Tibial artery (tissue), 4 donors: ENCODE data around the gene ANKRD24.
"Not testable (repeated sequence)": the region's sequence is repeated elsewhere in the genome, so short reads cannot be mapped to it uniquely, and the experiment has no call there.

Experiments used
- DNase-seq, 2 donors: peaks; one replicate each; pipeline ENCODE4 v3.0.0-alpha.2; 2019
- H3K27ac ChIP-seq, 2 donors: fragments of 200-600 bp; sonication (generic) in 1 of 2; 1 replicate in 1 of 2; 2 replicates in 1 of 2; pipeline ENCODE4 v1.5.1; 2018 to 2019; ENCODE audit warnings: mild to moderate bottlenecking in 1 of 2
- H3K27me3 ChIP-seq, 2 donors: fragments of 200-600 bp; sonication (generic) in 1 of 2; one replicate each; pipeline versions ENCODE4 v1.5.1 to v1.6.0; 2016 to 2019
- H3K36me3 ChIP-seq, 3 donors: fragments of 200-600 bp; sonication (generic) in 2 of 3; one replicate each; pipeline ENCODE4 v1.5.1; 2016 to 2019; ENCODE audit warnings: mild to moderate bottlenecking in 2 of 3
- H3K4me1 ChIP-seq, 4 donors: fragments of 200-600 bp; sonication (generic) in 2 of 4; 1 replicate in 3 of 4; 2 replicates in 1 of 4; pipeline ENCODE4 v1.5.1; 2016 to 2019
- H3K4me3 ChIP-seq, 2 donors: fragments of 200-600 bp; sonication (generic) in 1 of 2; 1 replicate in 1 of 2; 2 replicates in 1 of 2; pipeline ENCODE4 v1.5.1; 2018 to 2019; ENCODE audit warnings: mild to moderate bottlenecking in 2 of 2
- H3K9me3 ChIP-seq, 3 donors: fragments of 200-600 bp; sonication (generic) in 1 of 3; one replicate each; pipeline ENCODE4 v1.5.1; 2016 to 2019
- CTCF ChIP-seq, 2 experiments: fragments of 200-600 bp in 1 of 2; fragments of 450-650 bp in 1 of 2; IDR thresholded peaks; one replicate each; pipeline ENCODE4 v1.5.1; 2017 to 2019; ENCODE audit warnings: antibody characterized with exemption in 2 of 2, mild to moderate bottlenecking in 1 of 2, moderate library complexity in 1 of 2
- intact Hi-C: fragments of 100-400 bp; cut with DNase I; formaldehyde crosslinking; loops from one replicate; pipeline ENCODE4 v1.15.0; 2023; ENCODE audit warnings: low total_unique reads

The ANKRD24 gene

DNA sequence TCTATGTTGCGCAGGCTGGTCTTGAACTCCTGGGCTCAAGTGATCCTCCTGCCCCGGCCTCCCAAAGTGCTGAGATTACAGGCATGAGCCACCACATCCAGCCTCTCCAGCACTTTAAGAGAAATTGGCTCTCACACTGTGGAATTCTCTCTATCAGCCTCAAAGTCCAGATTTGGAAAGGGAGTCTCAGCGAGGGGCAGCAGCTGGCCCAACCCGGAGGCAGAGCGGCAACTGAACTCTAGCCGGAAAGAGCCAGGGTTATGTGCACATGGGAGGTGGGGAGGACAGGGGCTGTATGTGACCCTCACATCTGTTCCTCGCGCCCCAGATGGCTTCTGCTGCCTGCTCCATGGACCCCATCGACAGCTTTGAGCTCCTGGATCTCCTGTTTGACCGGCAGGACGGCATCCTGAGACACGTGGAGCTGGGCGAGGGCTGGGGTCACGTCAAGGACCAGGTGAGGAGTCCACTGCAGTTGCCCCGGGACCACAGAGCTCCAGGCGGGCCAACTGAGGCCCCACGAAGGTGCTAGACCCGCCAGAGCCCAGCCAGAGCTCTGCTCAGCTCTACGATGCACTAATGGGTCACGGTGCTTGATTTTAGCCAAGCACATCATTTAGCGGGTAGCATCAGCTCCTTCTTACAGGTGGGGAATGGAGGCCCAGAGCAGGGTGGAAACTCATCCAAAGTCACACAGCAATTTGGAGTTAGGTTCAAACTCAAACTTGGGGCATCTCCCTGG, 27.7 kb upstream of the ANKRD24 start:
- H3K36me3 ChIP-seq: no peaks in the 10 kb centered on the region

DNA sequence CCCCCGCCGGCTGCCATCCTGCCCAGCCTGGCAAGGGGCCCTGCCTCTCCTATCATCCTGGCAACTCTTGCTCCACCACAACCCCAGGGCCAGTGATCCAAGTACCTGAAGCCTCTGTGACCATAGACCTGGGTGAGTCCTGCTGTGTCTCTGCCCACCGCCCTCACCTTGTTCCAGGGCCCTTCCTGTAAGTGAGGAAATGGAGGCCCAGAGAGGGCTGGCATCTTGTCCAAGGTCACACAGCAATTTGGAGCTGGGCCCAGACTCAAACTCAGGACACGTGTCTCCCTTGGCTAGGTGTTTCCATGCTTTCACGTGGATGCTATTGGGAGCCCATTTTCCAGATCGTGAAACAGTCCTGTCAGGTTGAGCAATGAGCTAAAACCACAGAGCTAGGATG, 25.3 kb upstream of the ANKRD24 start:
- no peak for DNase-seq
- intact Hi-C loops: no loop called here
- Histone ChIP-seq H3K36me3 (no peaks in the 10 kb centered on the region), H3K9me3 (no peaks in the 10 kb centered on the region), H3K27me3 (peaks cover 0 to 59% of the 10 kb centered on the region in 2 donors), H3K4me1 (no peaks in the 10 kb centered on the region), H3K4me3 (no peak overlapping the region), H3K27ac (no peak overlapping the region)
- TF ChIP-seq CTCF (IDR thresholded peaks at IDR 0.05): no peak

More for the DNA sequence above, 27.7 kb upstream of the ANKRD24 start:
- no peak for TF ChIP-seq CTCF (IDR thresholded peaks at IDR 0.05)
- H3K4me1 ChIP-seq: no peaks in the 10 kb centered on the region
- DNase-seq: no peak
- intact Hi-C loops: no loop called here
- no peak overlapping the region for H3K27ac ChIP-seq
- H3K9me3 ChIP-seq: no peaks in the 10 kb centered on the region
- H3K4me3 ChIP-seq: no peak overlapping the region
- H3K27me3 ChIP-seq: peaks cover 0 to 66% of the 10 kb centered on the region in 2 donors

- H3K9me3 ChIP-seq, H3K4me1 ChIP-seq, H3K36me3 ChIP-seq, H3K27ac ChIP-seq, intact Hi-C loops, H3K4me3 ChIP-seq, DNase-seq: not testable (repeated sequence)
- H3K27me3 ChIP-seq: peaks cover 0 to 53% of the 10 kb centered on the region in 2 donors
Observed at GRCh38 chr19:4157971-4158370, 24.5 kb upstream of the ANKRD24 start.

- intact Hi-C loops: no loop called here
Observed at GRCh38 chr19:4161415-4162077, 20.9 kb upstream of the ANKRD24 start.

GRCh38 chr19:4164262-4164661, 18.2 kb upstream of the ANKRD24 start:
- H3K36me3 ChIP-seq: no peaks in the 10 kb centered on the region
- no peak for TF ChIP-seq CTCF (IDR thresholded peaks at IDR 0.05)
- H3K27me3 ChIP-seq: peaks cover 0 to 27% of the 10 kb centered on the region in 2 donors
- H3K9me3 ChIP-seq: no peaks in the 10 kb centered on the region
- H3K27ac ChIP-seq: no peak overlapping the region
- intact Hi-C loops: no loop called here
- no peak overlapping the region for H3K4me3 ChIP-seq
- DNase-seq: no peak
- H3K4me1 ChIP-seq: no peaks in the 10 kb centered on the region

More at GRCh38 chr19:4161415-4162077, 20.9 kb upstream of the ANKRD24 start:
- TF ChIP-seq CTCF (IDR thresholded peaks at IDR 0.05): no peak
- Histone ChIP-seq H3K4me1 (no peaks in the 10 kb centered on the region), H3K9me3 (no peaks in the 10 kb centered on the region), H3K36me3 (no peaks in the 10 kb centered on the region), H3K27me3 (peaks cover 0 to 41% of the 10 kb centered on the region in 2 donors), H3K27ac (no peak overlapping the region), H3K4me3 (no peak overlapping the region)
- DNase-seq: no peak

GRCh38 chr19:4171676-4172075, 10.8 kb upstream of the ANKRD24 start:
- Histone ChIP-seq H3K27me3 (peaks cover 0 to 38% of the 10 kb centered on the region in 2 donors), H3K4me1 (peaks cover 0 to 8% (median 2%) of the 10 kb centered on the region in 4 donors), H3K27ac (no peak overlapping the region), H3K4me3 (no peak overlapping the region), H3K9me3 (no peaks in the 10 kb centered on the region), H3K36me3 (peaks cover 8 to 27% (median 24%) of the 10 kb centered on the region in 3 donors)
- no peak for TF ChIP-seq CTCF (IDR thresholded peaks at IDR 0.05)
- intact Hi-C loops: no loop called here
- no peak for DNase-seq
